Psoas muscle (tissue), 8 donors: ENCODE data around the gene CACNA1C. TPM values are rescaled to one million over a fixed set of nuclear protein-coding genes. Genes with fewer than 3 reads are reported as not detected.
"Not testable (repeated sequence)": the region's sequence is repeated elsewhere in the genome, so short reads cannot be mapped to it uniquely, and the experiment has no call there.

ENCODE experiments used
- ATAC-seq, 4 donors: fragments of 200-7000 bp; cut with Tn5 transposase; one replicate each; pipeline ENCODE4 v1.9.1; 2020; ENCODE audit warnings: moderate library complexity in 3 of 4, mild to moderate bottlenecking in 2 of 4
- DNase-seq, 2 donors: peaks; one replicate each; pipeline ENCODE4 v3.0.0-alpha.2; 2020
- H3K27ac ChIP-seq: fragments of 200-600 bp; one replicate; pipeline ENCODE4 v1.8.0; 2022
- H3K27me3 ChIP-seq, 3 donors: fragments of 200-600 bp in 1 of 3; one replicate each; pipeline versions ENCODE4 v1.6.1 to v1.8.0; 2013 to 2022; ENCODE audit warnings: low read length in 2 of 3, mild to moderate bottlenecking in 2 of 3, moderate library complexity in 1 of 3; ENCODE audit not compliant: insufficient read depth in 3 of 3
- H3K36me3 ChIP-seq, 2 donors: fragments of 200-600 bp in 1 of 2; one replicate each; pipeline versions ENCODE4 v1.6.1 to v1.8.0; 2013 to 2022; ENCODE audit warnings: low read depth in 1 of 2, mild to moderate bottlenecking in 1 of 2, moderate library complexity in 1 of 2; ENCODE audit not compliant: insufficient read depth in 1 of 2
- H3K4me1 ChIP-seq: fragments of 200-600 bp; one replicate; pipeline ENCODE4 v1.8.0; 2022
- H3K4me3 ChIP-seq: fragments of 200-600 bp; one replicate; pipeline ENCODE4 v1.8.0; 2022; ENCODE audit warnings: mild to moderate bottlenecking
- H3K9me3 ChIP-seq: fragments of 200-600 bp; one replicate; pipeline ENCODE4 v1.8.0; 2022
- WGBS, 3 donors: extraction: QIAGEN DNeasy Blood & Tissue Kit; methylation state at CpG; one replicate each; pipeline versions ENCODE4 v1.1.6 to v1.1.7; 2013; 5-methylcytosine and 5-hydroxymethylcytosine counted together
- intact Hi-C, 2 donors: fragments of 100-400 bp; cut with DNase I; formaldehyde crosslinking; loops; one replicate each; pipeline versions ENCODE4 v1.11.0 to v1.14.2; 2022
- polyA plus RNA-seq, 3 donors: library from polyadenylated mRNA; stranded (reverse); fragments of 200-250 nt; gene quantifications; one replicate each; pipeline ENCODE4 v1.2.3, GENCODE V29; 2013
- total RNA-seq, 4 donors: library from RNA; stranded (reverse); fragmentation: NEBNext Ultra II Directional in 2 of 4; extraction: Animal tissue kit (Norgen Biotek cat#: 25700) in 2 of 4; gene quantifications; one replicate each; pipeline versions ENCODE4 v1.2.1 to v1.2.4, GENCODE V29; 2021 to 2023
- TF ChIP-seq, protein P1 (sequence below): fragments of 200-600 bp; IDR thresholded peaks from one replicate; pipeline ENCODE4 v1.8.0; 2022; ENCODE audit warnings: antibody characterized with exemption
- donor health status: healthy with polysubstance abuse.
- donor health status: DM: no; HTN: no; CAD: no; lungs with moderate emphysema.
- donor health status: Bipolar disorder and iron deficiency.
- donor health status: healthy.
- donor health status: DM: yes; HTN: yes; CAD: no.
- donor health status: DM: no; HTN: no; CAD: no.
- donor health status: DM: no; HTN: no; CAD: no.
- donor health status: DM: yes; HTN: yes; CAD: no.

Gene CACNA1C
- total and polyA plus RNA-seq, 7 donors = 0.26 to 2.9 (median 0.95) TPM

DNA sequence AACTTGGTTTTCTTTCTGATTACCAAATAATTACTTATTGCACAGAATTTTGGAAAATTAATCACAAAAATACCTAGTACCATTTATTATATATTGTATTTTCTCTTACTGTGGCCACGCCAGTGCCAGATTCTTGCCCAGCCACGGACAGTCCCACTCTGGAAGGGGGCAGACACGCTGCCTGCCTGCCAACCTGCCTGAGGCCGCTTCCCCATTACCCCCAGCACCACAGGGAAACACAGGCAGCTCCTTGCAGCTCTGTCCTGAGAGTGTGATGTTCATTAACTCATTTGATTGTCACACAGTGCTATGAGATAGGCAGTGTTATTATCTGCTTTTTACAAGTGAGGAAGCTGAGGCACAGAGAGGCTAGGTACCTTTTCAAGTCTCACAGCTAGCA, 46.8 kb downstream of the CACNA1C start:
- Histone ChIP-seq H3K27me3 (no peaks in the 10 kb centered on the region), H3K4me3 (no peak overlapping the region), H3K36me3 (no peaks in the 10 kb centered on the region), H3K27ac (no peak overlapping the region), H3K4me1 (no peaks in the 10 kb centered on the region), H3K9me3 (no peaks in the 10 kb centered on the region)
- no peak for DNase-seq
- intact Hi-C loops = no loop called here
- WGBS, 3 donors = 76 to 79% (median 78%) methylated on average over 4 of the region's 4 CpGs
- TF ChIP-seq, protein P1, sequence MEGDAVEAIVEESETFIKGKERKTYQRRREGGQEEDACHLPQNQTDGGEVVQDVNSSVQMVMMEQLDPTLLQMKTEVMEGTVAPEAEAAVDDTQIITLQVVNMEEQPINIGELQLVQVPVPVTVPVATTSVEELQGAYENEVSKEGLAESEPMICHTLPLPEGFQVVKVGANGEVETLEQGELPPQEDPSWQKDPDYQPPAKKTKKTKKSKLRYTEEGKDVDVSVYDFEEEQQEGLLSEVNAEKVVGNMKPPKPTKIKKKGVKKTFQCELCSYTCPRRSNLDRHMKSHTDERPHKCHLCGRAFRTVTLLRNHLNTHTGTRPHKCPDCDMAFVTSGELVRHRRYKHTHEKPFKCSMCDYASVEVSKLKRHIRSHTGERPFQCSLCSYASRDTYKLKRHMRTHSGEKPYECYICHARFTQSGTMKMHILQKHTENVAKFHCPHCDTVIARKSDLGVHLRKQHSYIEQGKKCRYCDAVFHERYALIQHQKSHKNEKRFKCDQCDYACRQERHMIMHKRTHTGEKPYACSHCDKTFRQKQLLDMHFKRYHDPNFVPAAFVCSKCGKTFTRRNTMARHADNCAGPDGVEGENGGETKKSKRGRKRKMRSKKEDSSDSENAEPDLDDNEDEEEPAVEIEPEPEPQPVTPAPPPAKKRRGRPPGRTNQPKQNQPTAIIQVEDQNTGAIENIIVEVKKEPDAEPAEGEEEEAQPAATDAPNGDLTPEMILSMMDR = no peak
- no peak for ATAC-seq

DNA sequence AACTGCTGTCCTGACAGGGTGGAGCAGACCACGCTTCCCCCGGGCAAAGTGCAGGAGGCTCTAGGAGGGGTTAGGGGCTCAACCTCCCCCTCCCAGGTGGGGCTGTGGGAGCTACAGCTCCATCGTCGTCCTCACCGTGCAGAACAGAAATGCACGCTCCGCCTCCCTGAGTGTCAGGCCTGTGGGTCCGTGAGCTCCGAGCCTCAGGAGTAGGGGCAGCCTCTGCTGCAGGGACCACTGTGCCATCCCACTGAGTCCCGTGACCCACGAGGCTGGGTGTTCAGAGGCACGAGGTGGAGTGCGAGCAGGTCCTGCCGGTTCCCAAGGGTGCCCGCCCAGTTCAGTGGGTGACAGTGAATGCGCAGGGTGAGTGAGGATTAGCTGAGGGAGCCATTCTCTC, 48.6 kb downstream of the CACNA1C start:
- intact Hi-C loops = no loop called here
- 64 to 73% (median 72%) methylated on average over 15 to 16 of the region's 16 CpGs for WGBS, 3 donors
- ATAC-seq (no peak), DNase-seq (no peak)
- no peaks in the 10 kb centered on the region for H3K27me3 ChIP-seq
- no peaks in the 10 kb centered on the region for H3K9me3 ChIP-seq
- TF ChIP-seq, protein P1 = no peak
- no peaks in the 10 kb centered on the region for H3K36me3 ChIP-seq
- H3K4me1 ChIP-seq = no peaks in the 10 kb centered on the region
- H3K27ac ChIP-seq = no peak overlapping the region
- H3K4me3 ChIP-seq = no peak overlapping the region

DNA sequence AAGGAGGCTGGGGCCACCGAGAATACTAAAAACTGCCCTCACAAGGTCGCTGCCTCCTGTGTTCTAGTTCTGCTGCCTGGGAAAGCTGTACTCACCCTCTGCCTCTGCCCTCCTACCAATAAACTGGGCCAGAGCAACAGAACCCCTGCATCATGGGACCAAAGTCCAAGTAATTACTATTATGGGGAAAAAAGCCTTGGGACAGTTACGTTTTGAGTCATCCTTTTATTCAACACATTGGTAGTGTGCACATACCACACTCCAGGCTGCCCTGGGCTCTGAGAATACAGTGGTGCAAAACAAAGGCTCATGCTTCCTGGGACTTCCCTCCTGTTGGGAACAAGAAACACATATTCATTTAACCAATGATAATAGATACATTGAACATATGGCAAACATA, 49.0 kb downstream of the CACNA1C start:
- intact Hi-C loops = no loop called here
- TF ChIP-seq, protein P1 = no peak
- Histone ChIP-seq H3K27me3 (no peaks in the 10 kb centered on the region), H3K9me3 (no peaks in the 10 kb centered on the region), H3K4me1 (no peaks in the 10 kb centered on the region), H3K27ac (no peak overlapping the region), H3K4me3 (no peak overlapping the region), H3K36me3 (no peaks in the 10 kb centered on the region)
- DNase-seq (no peak), ATAC-seq (no peak)
- 36 to 58% (median 40%) methylated on average over 3 of the region's 3 CpGs for WGBS, 3 donors

DNA sequence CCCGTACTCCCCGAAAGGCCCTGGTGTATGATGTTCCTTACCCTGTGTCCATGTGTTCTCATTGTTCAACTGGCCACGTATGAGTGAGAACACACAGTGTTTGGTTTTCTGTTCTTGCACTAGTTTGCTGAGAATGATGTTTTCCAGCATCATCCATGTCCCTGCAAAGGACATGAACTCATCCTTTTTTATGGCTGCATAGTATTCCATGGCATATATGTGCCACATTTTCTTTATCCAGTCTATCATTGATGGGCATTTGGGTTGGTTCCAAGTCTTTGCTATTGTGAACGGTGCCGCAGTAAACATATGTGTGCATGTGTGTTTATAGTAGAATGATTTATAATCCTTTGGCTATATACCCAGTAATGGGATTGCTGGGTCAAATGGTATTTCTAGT, 49.9 kb downstream of the CACNA1C start:
- H3K9me3 ChIP-seq, ATAC-seq, H3K4me1 ChIP-seq, H3K27me3 ChIP-seq, H3K36me3 ChIP-seq, DNase-seq, intact Hi-C loops, H3K27ac ChIP-seq, H3K4me3 ChIP-seq: not testable (repeated sequence)
- WGBS, 3 donors = 81 to 96% (median 92%) methylated on average over 5 of the region's 5 CpGs

DNA sequence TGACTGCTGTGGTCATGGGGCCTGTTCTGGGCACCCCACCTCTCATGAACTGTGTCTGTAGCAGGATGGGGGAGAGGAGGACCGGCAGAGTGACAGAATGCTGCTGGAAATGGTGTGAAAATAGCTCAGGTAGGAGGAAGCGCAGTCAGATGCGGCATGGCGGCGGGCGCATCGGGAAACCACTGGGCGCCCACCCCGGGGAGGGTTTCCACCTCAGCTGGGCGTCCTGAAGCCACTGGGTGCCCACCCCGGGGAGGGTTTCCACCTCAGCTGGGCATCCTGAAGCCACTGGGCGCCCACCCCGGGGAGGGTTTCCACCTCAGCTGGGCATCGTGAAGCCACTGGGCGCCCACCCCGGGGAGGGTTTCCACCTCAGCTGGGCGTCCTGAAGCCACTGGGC, 52.6 kb downstream of the CACNA1C start:
- H3K27ac ChIP-seq = not testable (repeated sequence)

DNA sequence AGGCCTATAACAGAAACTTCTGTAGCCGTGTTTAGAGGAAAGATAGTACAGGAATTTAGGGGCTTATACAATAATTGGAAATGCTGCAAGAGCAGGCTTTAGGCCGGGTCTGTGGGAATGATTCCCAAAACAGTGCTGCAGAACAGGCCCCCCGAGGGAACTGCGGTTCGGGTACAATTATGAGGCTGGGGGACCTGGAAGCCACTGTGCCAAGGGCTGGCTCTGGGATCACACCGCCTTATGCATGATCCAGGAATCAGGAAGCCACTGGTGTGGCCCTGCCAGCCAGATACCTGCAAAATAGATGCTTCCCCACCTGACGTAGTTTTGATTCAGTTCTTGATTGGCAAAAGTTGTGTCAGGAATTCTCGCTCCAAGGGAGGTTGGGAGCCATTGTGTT, 55.4 kb downstream of the CACNA1C start:
- WGBS, 3 donors = 83 to 92% (median 84%) methylated on average over 8 of the region's 8 CpGs
- Histone ChIP-seq H3K9me3 (no peaks in the 10 kb centered on the region), H3K4me1 (no peaks in the 10 kb centered on the region), H3K36me3 (no peaks in the 10 kb centered on the region), H3K27me3 (no peaks in the 10 kb centered on the region), H3K4me3 (no peak overlapping the region), H3K27ac (no peak overlapping the region)
- ATAC-seq (no peak), DNase-seq (no peak)
- intact Hi-C loops = no loop called here
- TF ChIP-seq, protein P1 = no peak

More for the DNA sequence above, 52.6 kb downstream of the CACNA1C start:
- H3K4me3 ChIP-seq, intact Hi-C loops, ATAC-seq, H3K9me3 ChIP-seq, H3K4me1 ChIP-seq, H3K36me3 ChIP-seq, H3K27me3 ChIP-seq, DNase-seq: not testable (repeated sequence)
- WGBS, 3 donors = 94 to 97% (median 96%) methylated on average over 15 to 17 of the region's 17 CpGs
